HG03045 (cell line): Measurements from ENCODE around the gene DROSHA.

Experiments used
- ATAC-seq: cut with Tn5 transposase; IDR thresholded peaks from one replicate; pipeline ENCODE4 v1.9.1; 2021; ENCODE audit warnings: mild to moderate bottlenecking, moderate library complexity; ENCODE audit not compliant: unreplicated experiment

The DROSHA gene

GRCh38 chr5:31530541-31531265 is 1.2 kb downstream of the DROSHA start:
- ATAC-seq = no peak

GRCh38 chr5:31523041-31523440 is 8.9 kb downstream of the DROSHA start:
- ATAC-seq = no peak

- ATAC-seq = no peak
These were observed 15.1 kb downstream of the DROSHA start for GRCh38 chr5:31516802-31517201.

GRCh38 chr5:31511305-31511704 is 20.6 kb downstream of the DROSHA start:
- no peak for ATAC-seq

- ATAC-seq = no peak
These were observed 27.4 kb downstream of the DROSHA start for GRCh38 chr5:31504529-31504928.

GRCh38 chr5:31502506-31502905 is 29.4 kb downstream of the DROSHA start:
- no peak for ATAC-seq

- ATAC-seq = no peak
These were observed 31.6 kb downstream of the DROSHA start for GRCh38 chr5:31500256-31500655.

- no peak for ATAC-seq
These were observed 35.0 kb downstream of the DROSHA start for GRCh38 chr5:31496891-31497290.

- no peak for ATAC-seq
These were observed 35.6 kb downstream of the DROSHA start for GRCh38 chr5:31496301-31496700.

- ATAC-seq = no peak
These were observed 36.6 kb downstream of the DROSHA start for GRCh38 chr5:31495336-31495735.

- no peak for ATAC-seq
These were observed 39.0 kb downstream of the DROSHA start for GRCh38 chr5:31492869-31493268.

- ATAC-seq = no peak
These were observed 44.4 kb downstream of the DROSHA start for GRCh38 chr5:31487506-31487905.

GRCh38 chr5:31486441-31486840 is 45.5 kb downstream of the DROSHA start:
- no peak for ATAC-seq

- ATAC-seq = no peak
These were observed 46.3 kb downstream of the DROSHA start for GRCh38 chr5:31485376-31486207.

- no peak for ATAC-seq
These were observed 50.2 kb downstream of the DROSHA start for GRCh38 chr5:31481531-31482165.

- ATAC-seq = no peak
These were observed 52.2 kb downstream of the DROSHA start for GRCh38 chr5:31479706-31480105.

GRCh38 chr5:31478901-31479300 is 53.0 kb downstream of the DROSHA start:
- ATAC-seq = no peak

- no peak for ATAC-seq
These were observed 53.9 kb downstream of the DROSHA start for GRCh38 chr5:31477971-31478370.

GRCh38 chr5:31477516-31477915 is 54.4 kb downstream of the DROSHA start:
- ATAC-seq = no peak

- no peak for ATAC-seq
These were observed 55.2 kb downstream of the DROSHA start for GRCh38 chr5:31476738-31477141.

GRCh38 chr5:31471916-31472315 is 60.0 kb downstream of the DROSHA start:
- ATAC-seq = no peak

- no peak for ATAC-seq
These were observed 60.9 kb downstream of the DROSHA start for GRCh38 chr5:31471040-31471439.
